Superior temporal gyrus (tissue), 1 donor: Measurements from ENCODE around the gene MTMR12.

Experiments
- DNase-seq: peaks from one replicate; pipeline ENCODE4 v3.0.0-alpha.2; 2016; ENCODE audit errors: extremely low spot score

Gene MTMR12

DNA sequence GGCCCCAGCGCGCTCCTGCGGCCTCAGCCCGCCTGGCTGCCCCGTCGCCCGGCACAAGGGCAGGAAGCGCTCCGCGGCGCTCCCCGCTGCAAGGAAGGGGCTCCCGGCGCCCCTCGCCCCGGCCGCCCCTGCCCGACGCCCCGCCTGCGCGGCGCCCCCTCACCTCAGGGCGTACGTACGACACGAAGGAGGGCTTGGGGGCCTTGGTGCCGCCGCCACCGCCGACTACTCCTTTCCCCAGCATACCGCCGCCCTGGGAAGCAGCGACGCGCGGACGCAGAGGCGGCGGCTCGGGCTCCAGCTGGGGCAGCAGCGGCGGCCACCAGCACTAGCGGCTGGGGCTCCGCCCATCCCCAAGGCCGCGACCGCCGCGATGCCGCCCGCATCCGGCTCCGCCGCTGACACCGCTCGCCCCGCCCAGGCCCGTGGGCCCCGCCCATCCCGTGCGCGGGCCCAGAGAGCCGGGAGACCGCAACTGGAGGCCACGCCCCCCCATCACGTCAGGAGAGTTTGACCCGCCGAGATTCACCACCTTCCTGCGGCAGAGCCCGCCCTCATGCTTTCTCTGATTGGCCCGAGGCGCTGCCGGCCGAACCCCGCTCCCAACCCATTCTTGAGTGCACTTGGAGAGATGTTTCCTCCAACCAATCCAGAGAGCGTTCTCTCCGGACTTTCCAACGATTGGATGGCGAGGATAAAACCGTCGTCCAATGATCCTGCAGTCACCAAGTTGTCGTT is at the start of gene MTMR12:
MTMR12 (minus strand) TSS at position 345 of the 738 bp plus-strand sequence; CDS start at position 244, 101 bp downstream.
- DNase-seq = peak; percentile 100

GRCh38 chr5:32362527-32362926 is 49.8 kb upstream of the MTMR12 start:
- DNase-seq = no peak

DNA sequence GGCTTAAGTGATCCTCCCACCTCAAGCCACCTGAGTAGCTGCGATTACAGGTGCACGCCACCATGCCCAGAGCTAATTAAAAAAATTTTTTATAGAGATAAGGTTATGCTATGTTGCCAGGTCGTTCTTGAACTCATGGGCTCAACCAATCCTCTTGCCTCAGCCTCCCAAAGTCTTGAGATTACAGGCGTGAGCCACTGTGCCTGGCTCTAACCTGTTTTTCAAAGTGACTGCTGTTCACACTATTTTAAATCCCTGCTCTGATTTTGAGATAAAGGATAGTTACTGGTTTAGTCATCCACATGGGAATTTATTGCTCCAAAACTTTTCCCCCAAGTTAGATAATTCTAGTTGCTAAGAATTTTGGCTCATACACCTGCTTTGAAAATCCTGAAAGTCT is 48.2 kb upstream of the MTMR12 start:
- no peak for DNase-seq

DNA sequence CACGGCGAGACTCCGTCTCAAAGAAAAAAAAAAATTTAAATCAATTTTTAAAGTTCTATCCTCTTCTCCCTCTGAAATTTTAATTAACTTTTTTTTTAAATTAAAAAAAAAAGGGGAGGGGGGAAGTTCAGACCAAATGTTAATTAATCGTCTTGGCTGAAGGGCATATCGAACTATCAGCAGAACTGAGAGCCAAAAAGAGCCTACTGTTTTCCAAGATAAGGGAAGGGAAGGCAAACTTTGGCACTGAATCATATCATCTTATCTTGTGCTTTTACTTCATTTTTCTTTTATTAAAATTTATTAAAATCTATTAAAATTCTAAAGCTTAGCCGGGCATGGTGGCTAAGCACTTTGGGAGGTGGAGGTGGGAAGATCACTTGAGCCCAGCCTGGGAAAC is 45.9 kb upstream of the MTMR12 start:
- DNase-seq = no peak

- no peak for DNase-seq
Observed at GRCh38 chr5:32357658-32358057, 44.9 kb upstream of the MTMR12 start.

- DNase-seq = no peak
Observed at GRCh38 chr5:32355686-32356085, 42.9 kb upstream of the MTMR12 start.

DNA sequence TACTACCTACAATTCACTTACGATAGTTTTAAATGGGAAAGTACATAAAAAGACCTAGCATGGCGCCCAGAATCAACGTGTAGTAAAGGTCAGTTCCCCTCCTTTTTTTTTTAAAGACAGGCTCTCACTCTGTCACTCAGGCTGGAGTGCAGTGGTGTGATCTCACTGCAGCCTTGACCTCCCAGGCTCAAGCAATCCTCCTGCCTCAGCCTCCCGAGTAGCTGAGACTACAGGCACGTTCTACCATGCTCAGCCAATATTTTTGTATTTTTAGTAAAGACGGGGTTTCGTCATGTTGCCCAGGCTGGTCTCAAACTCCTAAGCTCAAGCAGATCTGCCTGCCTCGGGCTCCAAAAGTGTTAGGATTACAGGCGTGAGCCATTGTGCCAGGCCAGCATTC is 40.7 kb upstream of the MTMR12 start:
- no peak for DNase-seq

- DNase-seq = no peak
Observed at GRCh38 chr5:32352685-32353084, 39.9 kb upstream of the MTMR12 start.

DNA sequence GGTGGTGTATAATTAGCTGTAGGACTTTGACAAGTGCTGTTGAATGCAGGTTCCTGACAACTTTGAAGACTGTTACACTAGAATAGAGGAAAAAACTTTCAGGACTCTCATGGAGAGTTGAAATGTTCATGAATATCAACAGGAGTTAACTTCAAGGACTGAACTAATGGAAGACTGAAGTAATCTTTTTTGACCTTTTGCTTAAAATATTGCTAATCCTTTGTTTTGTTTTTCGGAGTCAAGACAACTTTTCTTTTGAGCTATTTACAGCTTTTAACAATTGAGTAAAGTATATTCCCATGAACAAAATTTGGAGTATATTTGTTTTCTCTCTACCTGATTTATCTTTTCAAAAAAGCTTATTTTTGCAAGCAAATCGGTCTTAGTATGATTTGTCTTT is 34.1 kb upstream of the MTMR12 start:
- DNase-seq = no peak

DNA sequence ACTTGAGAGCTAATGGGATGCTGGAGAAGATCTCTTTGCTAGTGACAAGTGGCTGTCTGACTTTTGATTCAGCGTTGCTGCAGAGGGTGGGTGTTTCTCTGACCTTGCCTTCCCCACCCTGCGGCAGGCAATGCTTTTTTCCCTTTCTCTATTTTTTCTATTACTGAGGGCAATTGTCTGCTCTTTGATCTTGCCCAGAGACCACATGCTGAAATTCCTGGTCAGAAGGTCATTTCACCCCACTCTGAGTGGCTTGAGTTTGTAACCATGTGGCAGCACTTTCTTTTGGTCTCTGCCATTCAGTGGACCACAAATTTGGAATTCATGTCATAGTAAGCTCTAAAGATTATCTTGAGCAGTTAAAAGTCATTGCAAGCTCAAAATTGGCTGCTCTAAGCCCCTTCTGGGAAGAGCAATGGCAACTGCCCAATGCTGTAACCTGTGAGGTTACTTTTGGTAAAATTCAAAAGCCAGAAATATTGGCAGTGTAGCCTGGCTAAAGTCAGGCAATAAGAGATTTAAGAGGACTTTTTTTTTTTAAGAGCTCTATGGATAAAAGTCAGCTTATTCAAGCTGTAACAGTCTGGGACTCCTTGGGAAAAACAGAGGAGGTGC is 30.4 kb upstream of the MTMR12 start:
- DNase-seq = no peak

- DNase-seq = no peak
Observed at GRCh38 chr5:32342656-32343055, 29.9 kb upstream of the MTMR12 start.

- no peak for DNase-seq
Observed at GRCh38 chr5:32339878-32340277, 27.1 kb upstream of the MTMR12 start.

GRCh38 chr5:32339198-32339597 is 26.5 kb upstream of the MTMR12 start:
- DNase-seq = no peak

- DNase-seq = no peak
Observed at GRCh38 chr5:32332966-32333365, 20.2 kb upstream of the MTMR12 start.

- no peak for DNase-seq
Observed at GRCh38 chr5:32332361-32332760, 19.6 kb upstream of the MTMR12 start.

DNA sequence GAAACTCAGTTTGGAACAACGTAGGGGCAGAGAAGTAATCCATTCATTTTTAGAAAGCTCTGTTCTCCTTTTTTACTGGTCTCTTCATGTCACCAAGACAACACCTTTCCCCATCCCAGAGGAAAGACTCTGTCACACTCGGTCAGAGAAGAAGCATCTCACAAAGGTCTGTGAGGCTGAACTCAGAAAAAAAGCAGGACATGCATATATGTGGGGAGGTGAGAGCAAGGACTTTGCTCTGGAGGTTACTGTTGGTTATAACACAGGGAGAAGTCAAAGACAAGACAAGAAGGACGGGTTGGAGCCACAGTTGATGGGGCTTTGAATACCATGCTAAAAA is 19.2 kb upstream of the MTMR12 start:
- DNase-seq = no peak

DNA sequence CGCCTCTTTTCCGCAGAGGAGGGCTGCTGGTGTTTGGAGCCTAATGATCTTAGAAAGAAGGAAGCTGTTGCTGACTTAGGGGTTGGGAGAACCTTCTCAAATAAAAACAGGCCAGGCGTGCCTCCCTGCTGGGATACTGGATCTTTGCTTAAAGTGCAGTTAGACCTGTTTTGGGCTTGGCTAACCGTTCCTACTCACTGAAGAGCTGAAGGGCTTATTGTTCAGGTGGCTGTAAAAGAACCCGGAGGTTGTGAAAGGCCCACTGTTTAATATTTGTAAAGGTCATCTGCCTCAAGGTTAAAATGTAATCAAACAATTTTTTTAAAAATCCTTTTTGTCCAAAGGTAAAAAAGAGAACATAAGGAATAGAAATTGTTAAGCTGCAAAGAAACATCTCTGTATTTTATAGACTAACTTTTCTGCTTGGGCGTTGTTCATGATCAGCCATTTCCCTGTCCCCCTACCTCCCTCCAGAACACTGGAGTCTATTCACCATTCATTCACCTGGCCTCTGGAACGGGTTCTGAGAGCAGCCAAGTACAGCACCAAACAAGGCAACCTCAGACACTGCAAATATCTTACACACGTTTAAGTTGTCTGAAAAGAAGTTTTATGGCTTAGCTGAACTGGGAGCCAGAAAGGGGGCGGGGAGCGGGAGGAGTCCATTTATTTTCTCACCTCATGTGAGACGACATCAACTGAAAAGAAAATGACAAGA is 18.6 kb upstream of the MTMR12 start:
- no peak for DNase-seq

GRCh38 chr5:32330126-32330971 is 17.6 kb upstream of the MTMR12 start:
- DNase-seq = no peak

DNA sequence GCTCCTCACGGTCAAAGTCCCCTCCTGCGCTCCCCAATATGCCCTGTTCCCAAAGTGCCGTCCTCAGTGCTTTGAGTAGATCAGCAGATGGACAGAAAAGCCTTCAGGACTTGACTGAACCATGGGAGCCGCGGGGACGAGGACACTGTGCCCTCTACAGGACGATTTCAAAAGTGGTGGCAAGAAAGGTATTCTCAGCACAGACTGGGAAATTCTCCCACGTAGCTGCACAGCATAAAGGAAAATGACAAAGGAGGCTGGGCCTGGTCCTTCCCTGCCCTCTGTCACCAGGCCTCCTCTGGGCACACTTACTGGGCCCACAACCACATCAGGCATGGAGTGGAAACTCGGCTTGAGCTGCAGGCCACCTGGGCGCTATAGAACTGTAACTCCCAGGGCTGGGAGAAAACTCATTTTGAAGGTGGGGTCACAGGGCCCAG is 16.7 kb upstream of the MTMR12 start:
- DNase-seq = peak; percentile 78

DNA sequence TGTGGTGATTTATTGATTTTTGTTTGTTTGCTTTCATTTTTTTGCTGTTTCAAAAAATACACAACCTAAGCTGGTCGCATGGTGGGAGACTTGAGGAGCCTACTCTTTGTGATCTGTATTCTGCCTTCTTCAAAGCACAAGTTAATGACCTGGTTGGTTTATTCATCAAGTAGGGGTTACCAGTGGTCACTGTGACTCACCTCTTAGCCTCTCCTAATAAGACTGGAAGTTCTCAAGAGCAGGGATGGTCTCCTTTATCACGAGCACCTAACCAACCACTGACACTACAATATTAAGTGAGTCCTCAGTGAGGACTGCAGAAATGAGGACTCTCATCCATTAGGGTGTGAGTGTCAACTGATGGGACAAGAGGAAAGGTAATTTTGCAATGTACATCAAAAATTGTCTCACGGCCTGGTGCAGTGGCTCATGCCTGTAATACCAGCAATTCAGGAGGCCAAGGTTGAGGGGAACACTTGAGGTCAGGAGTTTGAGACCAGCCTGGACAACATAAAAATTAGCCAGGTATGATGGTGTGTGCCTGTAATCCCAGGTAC is 13.6 kb upstream of the MTMR12 start:
- no peak for DNase-seq

DNA sequence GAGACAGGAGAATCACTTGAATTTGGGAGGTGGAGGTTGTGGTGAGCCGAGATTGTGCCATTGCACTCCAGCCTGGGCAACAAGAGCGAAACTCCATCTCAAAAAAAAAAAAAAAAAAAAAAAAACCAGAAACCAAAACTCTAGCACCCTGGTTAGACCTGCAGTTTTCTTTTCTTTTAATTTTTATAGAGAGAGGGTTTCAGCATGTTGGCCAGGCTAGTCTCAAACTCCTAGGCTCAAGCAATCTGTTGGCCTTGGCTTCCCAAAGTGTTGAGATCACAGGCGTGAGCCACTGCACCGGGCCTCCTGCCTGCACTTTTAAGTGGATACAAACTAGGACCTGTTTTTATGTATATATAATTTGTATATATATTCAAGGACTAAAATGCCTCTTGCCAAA is 12.9 kb upstream of the MTMR12 start:
- no peak for DNase-seq

DNA sequence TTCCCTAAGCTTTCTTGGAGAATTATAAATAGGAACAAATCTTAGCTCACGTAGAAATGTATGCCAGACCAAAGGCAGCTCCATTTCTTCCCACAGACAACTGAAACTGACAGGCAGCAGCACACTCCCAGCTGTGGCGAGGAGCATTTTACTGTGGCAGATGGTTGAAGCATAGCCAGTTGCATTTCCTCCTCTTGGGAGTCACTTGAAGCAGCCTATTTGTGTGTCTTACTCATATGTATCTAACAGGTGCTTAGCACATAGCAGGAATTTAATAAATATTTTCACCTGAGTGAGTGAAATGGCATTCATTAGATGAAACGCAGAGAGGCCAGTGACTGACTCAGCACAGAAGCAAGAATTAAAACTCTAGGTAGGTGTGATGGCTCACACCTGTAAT is 12.3 kb upstream of the MTMR12 start:
- DNase-seq = peak; percentile 55
